Heart right ventricle (tissue), 12 donors: Measurements from ENCODE around the gene DRD4. TPM values are rescaled to one million over a fixed set of nuclear protein-coding genes. Genes with fewer than 3 reads are reported as not detected.

ENCODE experiments used
- polyA plus RNA-seq, 2 donors: library from polyadenylated mRNA; stranded (reverse); fragments of 200-250 nt; gene quantifications; one replicate each; pipeline ENCODE4 v1.2.3, GENCODE V29; 2013
- total RNA-seq, 10 donors: library from RNA; stranded (reverse); fragmentation: NEBNext Ultra II Directional in 3 of 10; extraction: Animal tissue kit (Norgen Biotek cat#: 25700) in 3 of 10; gene quantifications; one replicate each; pipeline versions ENCODE4 v1.2.1 to v1.2.4, GENCODE V29; 2021 to 2023
- donor health status: ischemic (EF 13 %, LVEDD 7.1; RV severe dilation, severe dysfunction).
- donor health status: healthy with polysubstance abuse.
- donor health status: DM: no; HTN: yes; CAD: no.
- donor health status: DM: no; HTN: no; CAD: no.
- donor health status: ischemic (EF 25% LVEDD 6.9; RV normal size, moderate dysfunction).
- donor health status: ischemic (EF 25% LVEDD 5.7; RV mildly dilated, moderate dysfunction).
- donor health status: healthy.
- donor health status: nonischemic (EF 11% LVEDD 7.7; RV severe dilation, severe dysfunction).
- donor health status: DM: yes; HTN: yes; CAD: no.
- donor health status: PGD.
- donor health status: ischemic (EF 29% LVEDD 5.4; RV normal size, mild dysfunction).
- donor health status: nonischemic (EF 23%, LVEDD 6.1; RV moderate dilation, normal function).

Gene DRD4
- total and polyA plus RNA-seq, 12 donors = 0.09 to 0.72 (median 0.49) TPM; not detected in 5

Other genes with a start within 250 kb of the DRD4 start
- 1 to 10 TPM in 4 of 10 donors, under 1 TPM in 6; 0.19 to 3.0 (median 0.74) TPM for gene PKP3, start 243.1 kb upstream of the DRD4 start, total RNA-seq
- gene PKP3, start 243.1 kb upstream of the DRD4 start, polyA plus RNA-seq = under 1 TPM; 0.13 to 0.80 TPM
- gene SIGIRR, start 222.3 kb upstream of the DRD4 start, total RNA-seq = 10 to 100 TPM; 20.4 to 52.4 (median 30.0) TPM
- gene SIGIRR, start 222.3 kb upstream of the DRD4 start, polyA plus RNA-seq = 100 to 1,000 TPM in 1 of 2 donors, 10 to 100 TPM in 1; 56.0 to 187 TPM
- 1 to 10 TPM in 1 of 10 donors, under 1 TPM in 5, not detected in 4; 0.05 to 2.3 (median 0.19) TPM for gene ANO9, start 195.3 kb upstream of the DRD4 start, total RNA-seq
- under 1 TPM; 0.13 to 0.37 TPM for gene ANO9, start 195.3 kb upstream of the DRD4 start, polyA plus RNA-seq
- gene PTDSS2, start 187.0 kb upstream of the DRD4 start, total RNA-seq = 10 to 100 TPM; 16.7 to 37.9 (median 24.8) TPM
- gene PTDSS2, start 187.0 kb upstream of the DRD4 start, polyA plus RNA-seq = 10 to 100 TPM; 31.4 to 55.5 TPM
- gene RNH1, start 130.0 kb upstream of the DRD4 start, total RNA-seq = 100 to 1,000 TPM; 118 to 221 (median 153) TPM
- 100 to 1,000 TPM in 1 of 2 donors, 10 to 100 TPM in 1; 37.4 to 189 TPM for gene RNH1, start 130.0 kb upstream of the DRD4 start, polyA plus RNA-seq
- 10 to 100 TPM; 44.7 to 61.1 (median 54.5) TPM for gene HRAS, start 101.7 kb upstream of the DRD4 start, total RNA-seq
- gene HRAS, start 101.7 kb upstream of the DRD4 start, polyA plus RNA-seq = 100 to 1,000 TPM; 107 to 132 TPM
- gene LRRC56, start 99.7 kb upstream of the DRD4 start, total RNA-seq = under 1 TPM in 8 of 10 donors, not detected in 2; 0.13 to 0.49 (median 0.19) TPM
- under 1 TPM; 0.26 to 0.37 TPM for gene LRRC56, start 99.7 kb upstream of the DRD4 start, polyA plus RNA-seq
- gene LMNTD2, start 76.5 kb upstream of the DRD4 start, total RNA-seq = under 1 TPM in 8 of 10 donors, not detected in 2; 0.30 to 0.72 (median 0.45) TPM
- 1 to 10 TPM in 1 of 2 donors, under 1 TPM in 1; 0.41 to 1.4 TPM for gene LMNTD2, start 76.5 kb upstream of the DRD4 start, polyA plus RNA-seq
- 1 to 10 TPM in 9 of 10 donors, under 1 TPM in 1; 0.96 to 4.0 (median 2.1) TPM for gene RASSF7, start 76.3 kb upstream of the DRD4 start, total RNA-seq
- gene RASSF7, start 76.3 kb upstream of the DRD4 start, polyA plus RNA-seq = 10 to 100 TPM in 1 of 2 donors, 1 to 10 TPM in 1; 6.9 to 14.2 TPM
- 10 to 100 TPM; 14.7 to 23.0 (median 18.5) TPM for gene PHRF1, start 60.8 kb upstream of the DRD4 start, total RNA-seq
- 10 to 100 TPM; 10.5 to 19.1 TPM for gene PHRF1, start 60.8 kb upstream of the DRD4 start, polyA plus RNA-seq
- gene IRF7, start 21.3 kb upstream of the DRD4 start, total RNA-seq = 10 to 100 TPM in 5 of 10 donors, 1 to 10 TPM in 5; 4.5 to 20.2 (median 9.9) TPM
- gene IRF7, start 21.3 kb upstream of the DRD4 start, polyA plus RNA-seq = 10 to 100 TPM; 12.2 to 48.4 TPM
- not detected for gene CDHR5, start 12.3 kb upstream of the DRD4 start, total RNA-seq
- gene CDHR5, start 12.3 kb upstream of the DRD4 start, polyA plus RNA-seq = not detected
- 1 to 10 TPM in 2 of 10 donors, under 1 TPM in 1, not detected in 7; 0.99 to 2.0 (median 1.0) TPM for gene SCT, start 10.1 kb upstream of the DRD4 start, total RNA-seq
- under 1 TPM in 1 of 2 donors, not detected in 1; 0.64 TPM for gene SCT, start 10.1 kb upstream of the DRD4 start, polyA plus RNA-seq
- gene DEAF1, start 58.0 kb downstream of the DRD4 start, total RNA-seq = 10 to 100 TPM; 11.0 to 25.7 (median 15.5) TPM
- 10 to 100 TPM; 18.3 to 39.9 TPM for gene DEAF1, start 58.0 kb downstream of the DRD4 start, polyA plus RNA-seq
- 10 to 100 TPM; 10.6 to 24.2 (median 14.5) TPM for gene TMEM80, start 58.5 kb downstream of the DRD4 start, total RNA-seq
- 10 to 100 TPM; 10.1 to 21.4 TPM for gene TMEM80, start 58.5 kb downstream of the DRD4 start, polyA plus RNA-seq
- 1 to 10 TPM; 1.2 to 6.7 (median 2.3) TPM for gene EPS8L2, start 69.0 kb downstream of the DRD4 start, total RNA-seq
- 1 to 10 TPM; 3.4 to 3.9 TPM for gene EPS8L2, start 69.0 kb downstream of the DRD4 start, polyA plus RNA-seq
- gene TALDO1, start 110.2 kb downstream of the DRD4 start, total RNA-seq = 100 to 1,000 TPM in 5 of 10 donors, 10 to 100 TPM in 5; 76.2 to 115 (median 96.3) TPM
- gene TALDO1, start 110.2 kb downstream of the DRD4 start, polyA plus RNA-seq = 100 to 1,000 TPM in 1 of 2 donors, 10 to 100 TPM in 1; 55.3 to 124 TPM
- 10 to 100 TPM; 20.6 to 29.4 (median 26.0) TPM for gene GATD1, start 140.2 kb downstream of the DRD4 start, total RNA-seq
- gene GATD1, start 140.2 kb downstream of the DRD4 start, polyA plus RNA-seq = 10 to 100 TPM; 15.0 to 32.4 TPM
- under 1 TPM in 9 of 10 donors, not detected in 1; 0.22 to 0.80 (median 0.38) TPM for gene CEND1, start 152.8 kb downstream of the DRD4 start, total RNA-seq
- gene CEND1, start 152.8 kb downstream of the DRD4 start, polyA plus RNA-seq = under 1 TPM; 0.75 to 0.80 TPM
- gene SLC25A22, start 161.0 kb downstream of the DRD4 start, total RNA-seq = 1 to 10 TPM; 2.2 to 8.6 (median 4.0) TPM
- 10 to 100 TPM in 1 of 2 donors, 1 to 10 TPM in 1; 3.0 to 11.1 TPM for gene SLC25A22, start 161.0 kb downstream of the DRD4 start, polyA plus RNA-seq
- gene PIDD1, start 168.0 kb downstream of the DRD4 start, total RNA-seq = 10 to 100 TPM in 3 of 10 donors, 1 to 10 TPM in 7; 5.2 to 13.9 (median 6.9) TPM
- gene PIDD1, start 168.0 kb downstream of the DRD4 start, polyA plus RNA-seq = 10 to 100 TPM in 1 of 2 donors, 1 to 10 TPM in 1; 6.3 to 32.4 TPM
- gene RPLP2, start 172.7 kb downstream of the DRD4 start, total RNA-seq = 1,000 to 10,000 TPM in 3 of 10 donors, 100 to 1,000 TPM in 7; 765 to 1,177 (median 850) TPM
- 1,000 to 10,000 TPM; 1,402 to 1,699 TPM for gene RPLP2, start 172.7 kb downstream of the DRD4 start, polyA plus RNA-seq
- 100 to 1,000 TPM; 183 to 359 (median 251) TPM for gene PNPLA2, start 181.6 kb downstream of the DRD4 start, total RNA-seq
- 100 to 1,000 TPM; 114 to 148 TPM for gene PNPLA2, start 181.6 kb downstream of the DRD4 start, polyA plus RNA-seq
- gene CRACR2B, start 190.7 kb downstream of the DRD4 start, total RNA-seq = 10 to 100 TPM; 11.4 to 23.0 (median 17.0) TPM
- 10 to 100 TPM; 11.5 to 72.3 TPM for gene CRACR2B, start 190.7 kb downstream of the DRD4 start, polyA plus RNA-seq
- 100 to 1,000 TPM; 286 to 668 (median 466) TPM for gene CD151, start 195.7 kb downstream of the DRD4 start, total RNA-seq
- 100 to 1,000 TPM; 444 to 684 TPM for gene CD151, start 195.7 kb downstream of the DRD4 start, polyA plus RNA-seq
- gene POLR2L, start 205.3 kb downstream of the DRD4 start, total RNA-seq = 100 to 1,000 TPM; 194 to 279 (median 234) TPM
- 100 to 1,000 TPM; 148 to 279 TPM for gene POLR2L, start 205.3 kb downstream of the DRD4 start, polyA plus RNA-seq
- gene TSPAN4, start 205.6 kb downstream of the DRD4 start, total RNA-seq = 10 to 100 TPM; 22.2 to 46.4 (median 26.9) TPM
- gene TSPAN4, start 205.6 kb downstream of the DRD4 start, polyA plus RNA-seq = 10 to 100 TPM; 44.4 to 66.5 TPM